Measurements from ENCODE around the gene ZNF397. TPM values are rescaled to one million over a fixed set of nuclear protein-coding genes. Genes with fewer than 3 reads are reported as not detected.

ZNF397 gene
- total RNA-seq, 1 experiment from 2014 or later, result 23.8 TPM

DNA sequence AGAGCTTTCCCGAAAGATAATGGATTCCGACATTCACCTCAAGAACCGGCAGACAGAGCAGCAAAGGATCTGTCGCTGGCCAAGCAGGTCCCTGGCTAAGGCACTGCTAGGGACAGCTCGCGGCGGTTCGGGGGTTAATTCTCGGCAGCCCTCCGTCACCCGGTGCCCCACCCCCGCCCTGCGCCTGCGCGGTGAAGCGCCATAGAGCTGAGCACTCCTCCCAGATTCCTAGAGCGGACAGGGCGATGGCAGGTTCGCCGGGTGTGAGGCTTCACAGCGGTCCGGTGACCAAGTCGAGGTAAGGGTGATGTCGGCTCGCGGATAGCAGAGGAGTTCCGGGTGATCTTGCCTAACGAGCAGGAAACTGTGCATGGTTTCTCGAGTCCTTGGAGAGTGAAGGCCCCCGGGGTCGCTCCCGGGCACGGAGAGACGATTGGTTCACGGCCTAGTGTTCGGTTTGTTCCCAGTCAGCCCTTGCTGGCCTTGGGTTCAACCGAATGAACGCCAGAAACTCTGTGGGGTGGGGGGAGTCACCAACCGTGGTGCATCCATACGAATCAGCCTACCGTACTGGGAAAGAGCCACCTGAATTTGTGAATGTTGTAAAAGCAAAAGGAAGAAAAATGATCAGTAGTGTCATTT, 49.4 kb downstream of the ZNF397 start, which contains the start of gene ZSCAN30 (continued):
- TF ChIP-seq POLR2A (IDR thresholded peaks at IDR 0.05; ENCODE audit: borderline replicate concordance, extremely low read depth, insufficient read depth, insufficient read length) (no peak), JUND (IDR thresholded peaks at IDR 0.05) (no peak), CBX3 (IDR thresholded peaks at IDR 0.05; ENCODE audit: low read depth) (peak; percentile 96), SRF (IDR thresholded peaks at IDR 0.05; ENCODE audit: low read depth) (no peak), SIN3A (IDR thresholded peaks at IDR 0.05; ENCODE audit: low read depth) (peak; percentile 86)

DNA sequence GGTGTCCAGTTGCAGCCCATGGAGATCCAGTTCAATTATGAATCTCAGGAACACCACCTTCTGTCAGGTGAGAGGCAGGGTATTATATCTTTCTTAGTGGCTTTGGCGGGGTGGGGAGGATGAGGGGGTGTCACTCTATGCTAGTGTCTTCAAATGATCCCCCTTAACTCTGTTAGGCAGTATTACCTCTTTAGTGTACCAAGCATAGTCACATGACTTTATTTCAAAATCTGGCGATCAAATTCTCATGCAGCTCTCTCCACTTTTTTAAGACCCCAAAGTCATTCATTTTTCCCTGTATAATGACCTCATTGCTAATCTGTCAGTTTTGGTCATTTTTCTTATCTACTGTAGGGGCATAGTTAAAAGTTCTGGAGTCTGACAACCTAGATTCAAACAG, 50.3 kb downstream of the ZNF397 start:
- Histone ChIP-seq H3K36me3 (ENCODE audit: control insufficient read depth in 1 of 2, insufficient read depth in 2 of 2, low read length in 2 of 2) (peaks cover 0 to 24% of the 10 kb centered on the region in 2 experiments; a peak in 2 of 4 replicates), H3K4me1 (ENCODE audit: control insufficient read depth in 1 of 2, insufficient read depth in 2 of 2, low read length in 2 of 2) (peaks cover 0 to 16% of the 10 kb centered on the region in 2 experiments; a peak in 2 of 4 replicates), H3K9me2 (ENCODE audit: insufficient read depth) (no peaks in the 10 kb centered on the region), H3K27me3 (ENCODE audit: insufficient read depth, low read length) (no peaks in the 10 kb centered on the region), H4K20me1 (ENCODE audit: insufficient read depth) (no peaks in the 10 kb centered on the region), H2AFZ (ENCODE audit: low read depth, low read length, poor library complexity, severe bottlenecking) (no peak overlapping the region), H3K9ac (ENCODE audit: low read length) (peak overlapping the region; percentile 81), H3K9me3 (ENCODE audit: control insufficient read depth in 1 of 2, insufficient read depth in 1 of 2, low read depth in 1 of 2, low read length in 2 of 2) (peaks cover 0 to 5% of the 10 kb centered on the region in 2 experiments; a peak in 1 of 4 replicates), H3K4me3 (replicated peaks in 1 of 2; ENCODE audit: low read depth in 1 of 2, low read length in 2 of 2) (peak overlapping the region; percentile 71 to 87), H3K79me2 (ENCODE audit: insufficient read depth, low read length) (peaks cover 58% of the 10 kb centered on the region), H3K4me2 (ENCODE audit: low read length) (peak overlapping the region; percentile 95), H3K27ac (ENCODE audit: low read depth, low read length) (peak overlapping the region; percentile 57; the same call in 1 of the 2 replicates)
- intact Hi-C loops (cut with micrococcal nuclease), result loop anchor here (5.0 kb wide), 1 partner anchor 51 kb away; the partner anchor contains the start of gene ZNF24
- ChIA-PET CTCF (no interaction called here), RAD21 (ENCODE audit: low non-redundant PET in 1 of 2, low total read pairs in 2 of 2, uncharacterized antibody in 2 of 2, unreplicated experiment in 2 of 2) (no interaction called here), POLR2A (no interaction called here)
- BruUV-seq (replicated peaks), result no TSS peak
- no peak for ATAC-seq
- DNase-seq (ENCODE audit: low read depth, low spot score), result no peak
- no peak for TF ChIP-seq EGR1 (IDR thresholded peaks at IDR 0.05; ENCODE audit: low read depth)
- no peak for TF ChIP-seq ELF1 (IDR thresholded peaks at IDR 0.05; ENCODE audit: borderline replicate concordance, low read depth)
- TF ChIP-seq JUND (IDR thresholded peaks at IDR 0.05), result no peak
- no peak for TF ChIP-seq EZH2phosphoT487 (IDR thresholded peaks at IDR 0.05; ENCODE audit: borderline replicate concordance)
- TF ChIP-seq POLR2AphosphoS5 (IDR thresholded peaks at IDR 0.05; ENCODE audit: low read depth, low read length), result no peak
- TF ChIP-seq, protein P1, sequence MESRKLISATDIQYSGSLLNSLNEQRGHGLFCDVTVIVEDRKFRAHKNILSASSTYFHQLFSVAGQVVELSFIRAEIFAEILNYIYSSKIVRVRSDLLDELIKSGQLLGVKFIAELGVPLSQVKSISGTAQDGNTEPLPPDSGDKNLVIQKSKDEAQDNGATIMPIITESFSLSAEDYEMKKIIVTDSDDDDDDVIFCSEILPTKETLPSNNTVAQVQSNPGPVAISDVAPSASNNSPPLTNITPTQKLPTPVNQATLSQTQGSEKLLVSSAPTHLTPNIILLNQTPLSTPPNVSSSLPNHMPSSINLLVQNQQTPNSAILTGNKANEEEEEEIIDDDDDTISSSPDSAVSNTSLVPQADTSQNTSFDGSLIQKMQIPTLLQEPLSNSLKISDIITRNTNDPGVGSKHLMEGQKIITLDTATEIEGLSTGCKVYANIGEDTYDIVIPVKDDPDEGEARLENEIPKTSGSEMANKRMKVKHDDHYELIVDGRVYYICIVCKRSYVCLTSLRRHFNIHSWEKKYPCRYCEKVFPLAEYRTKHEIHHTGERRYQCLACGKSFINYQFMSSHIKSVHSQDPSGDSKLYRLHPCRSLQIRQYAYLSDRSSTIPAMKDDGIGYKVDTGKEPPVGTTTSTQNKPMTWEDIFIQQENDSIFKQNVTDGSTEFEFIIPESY (IDR thresholded peaks at IDR 0.05; ENCODE audit: extremely low read depth, insufficient replicate concordance, low read length), result no peak
- TF ChIP-seq, protein P2, sequence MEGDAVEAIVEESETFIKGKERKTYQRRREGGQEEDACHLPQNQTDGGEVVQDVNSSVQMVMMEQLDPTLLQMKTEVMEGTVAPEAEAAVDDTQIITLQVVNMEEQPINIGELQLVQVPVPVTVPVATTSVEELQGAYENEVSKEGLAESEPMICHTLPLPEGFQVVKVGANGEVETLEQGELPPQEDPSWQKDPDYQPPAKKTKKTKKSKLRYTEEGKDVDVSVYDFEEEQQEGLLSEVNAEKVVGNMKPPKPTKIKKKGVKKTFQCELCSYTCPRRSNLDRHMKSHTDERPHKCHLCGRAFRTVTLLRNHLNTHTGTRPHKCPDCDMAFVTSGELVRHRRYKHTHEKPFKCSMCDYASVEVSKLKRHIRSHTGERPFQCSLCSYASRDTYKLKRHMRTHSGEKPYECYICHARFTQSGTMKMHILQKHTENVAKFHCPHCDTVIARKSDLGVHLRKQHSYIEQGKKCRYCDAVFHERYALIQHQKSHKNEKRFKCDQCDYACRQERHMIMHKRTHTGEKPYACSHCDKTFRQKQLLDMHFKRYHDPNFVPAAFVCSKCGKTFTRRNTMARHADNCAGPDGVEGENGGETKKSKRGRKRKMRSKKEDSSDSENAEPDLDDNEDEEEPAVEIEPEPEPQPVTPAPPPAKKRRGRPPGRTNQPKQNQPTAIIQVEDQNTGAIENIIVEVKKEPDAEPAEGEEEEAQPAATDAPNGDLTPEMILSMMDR (IDR thresholded peaks at IDR 0.05 in 2 of 3, conservative IDR thresholded peaks at IDR 0.05 in 1 of 3; ENCODE audit: borderline replicate concordance in 1 of 3, insufficient read depth in 1 of 3, low read depth in 2 of 3, low read length in 2 of 3), result no peak
- no peak for TF ChIP-seq TCF7L2 (IDR thresholded peaks at IDR 0.05; ENCODE audit: borderline replicate concordance, extremely low read depth, insufficient read depth, insufficient read length)
- TF ChIP-seq SIN3A (IDR thresholded peaks at IDR 0.05; ENCODE audit: low read depth), result no peak
- no peak for TF ChIP-seq CEBPB (IDR thresholded peaks at IDR 0.05; ENCODE audit: low read depth)
- no peak for TF ChIP-seq YY1 (IDR thresholded peaks at IDR 0.05; ENCODE audit: extremely low read depth, insufficient replicate concordance, low read depth, low read length)
- TF ChIP-seq, protein P3, sequence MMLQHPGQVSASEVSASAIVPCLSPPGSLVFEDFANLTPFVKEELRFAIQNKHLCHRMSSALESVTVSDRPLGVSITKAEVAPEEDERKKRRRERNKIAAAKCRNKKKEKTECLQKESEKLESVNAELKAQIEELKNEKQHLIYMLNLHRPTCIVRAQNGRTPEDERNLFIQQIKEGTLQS (IDR thresholded peaks at IDR 0.05), result no peak
- no peak for TF ChIP-seq RAD21 (IDR thresholded peaks at IDR 0.05; ENCODE audit: low read depth)
- no peak for TF ChIP-seq ZNF274 (IDR thresholded peaks at IDR 0.05; ENCODE audit: low read depth, low read length)
- no peak for TF ChIP-seq SRF (IDR thresholded peaks at IDR 0.05; ENCODE audit: low read depth)
- no peak for TF ChIP-seq CBX3 (IDR thresholded peaks at IDR 0.05; ENCODE audit: low read depth)
- no peak for TF ChIP-seq POLR2A (IDR thresholded peaks at IDR 0.05; ENCODE audit: borderline replicate concordance, extremely low read depth, insufficient read depth, insufficient read length)
